ENCODE results near the gene ENHO.
"Not testable (repeated sequence)": the region's sequence is repeated elsewhere in the genome, so short reads cannot be mapped to it uniquely, and the experiment has no call there.

Gene ENHO

DNA sequence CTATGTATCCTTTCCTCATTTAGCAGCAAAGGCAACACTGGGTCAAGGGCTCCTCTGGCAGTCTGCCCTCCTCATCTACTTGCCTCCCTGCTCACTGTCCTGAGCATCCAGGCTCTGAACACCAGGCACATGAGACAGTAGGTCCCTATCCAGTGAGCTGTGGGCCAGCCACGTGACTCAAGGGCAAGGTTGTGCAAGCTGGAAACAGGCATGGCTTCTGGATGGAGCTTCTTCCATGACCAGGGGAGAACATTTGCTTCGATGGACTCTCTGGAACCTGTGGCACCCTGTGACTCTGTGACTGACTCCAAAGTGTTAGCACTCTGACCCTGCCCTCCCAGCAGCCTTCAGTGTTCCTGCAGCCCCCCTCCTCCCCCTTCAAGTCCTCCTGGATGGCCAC lies 31.2 kb downstream of the ENHO start:
- DNase-seq (ENCODE audit: low read depth): no peak
- TF ChIP-seq, protein P1, sequence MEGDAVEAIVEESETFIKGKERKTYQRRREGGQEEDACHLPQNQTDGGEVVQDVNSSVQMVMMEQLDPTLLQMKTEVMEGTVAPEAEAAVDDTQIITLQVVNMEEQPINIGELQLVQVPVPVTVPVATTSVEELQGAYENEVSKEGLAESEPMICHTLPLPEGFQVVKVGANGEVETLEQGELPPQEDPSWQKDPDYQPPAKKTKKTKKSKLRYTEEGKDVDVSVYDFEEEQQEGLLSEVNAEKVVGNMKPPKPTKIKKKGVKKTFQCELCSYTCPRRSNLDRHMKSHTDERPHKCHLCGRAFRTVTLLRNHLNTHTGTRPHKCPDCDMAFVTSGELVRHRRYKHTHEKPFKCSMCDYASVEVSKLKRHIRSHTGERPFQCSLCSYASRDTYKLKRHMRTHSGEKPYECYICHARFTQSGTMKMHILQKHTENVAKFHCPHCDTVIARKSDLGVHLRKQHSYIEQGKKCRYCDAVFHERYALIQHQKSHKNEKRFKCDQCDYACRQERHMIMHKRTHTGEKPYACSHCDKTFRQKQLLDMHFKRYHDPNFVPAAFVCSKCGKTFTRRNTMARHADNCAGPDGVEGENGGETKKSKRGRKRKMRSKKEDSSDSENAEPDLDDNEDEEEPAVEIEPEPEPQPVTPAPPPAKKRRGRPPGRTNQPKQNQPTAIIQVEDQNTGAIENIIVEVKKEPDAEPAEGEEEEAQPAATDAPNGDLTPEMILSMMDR (IDR thresholded peaks at IDR 0.05; ENCODE audit: low read depth, low read length, missing control alignments): no peak
- in situ Hi-C loops (cut with HindIII; ENCODE audit: low sequenced_read_pairs): no loop called here
- H3K4me3 ChIP-seq (ENCODE audit: low read depth, low read length): no peak overlapping the region

DNA sequence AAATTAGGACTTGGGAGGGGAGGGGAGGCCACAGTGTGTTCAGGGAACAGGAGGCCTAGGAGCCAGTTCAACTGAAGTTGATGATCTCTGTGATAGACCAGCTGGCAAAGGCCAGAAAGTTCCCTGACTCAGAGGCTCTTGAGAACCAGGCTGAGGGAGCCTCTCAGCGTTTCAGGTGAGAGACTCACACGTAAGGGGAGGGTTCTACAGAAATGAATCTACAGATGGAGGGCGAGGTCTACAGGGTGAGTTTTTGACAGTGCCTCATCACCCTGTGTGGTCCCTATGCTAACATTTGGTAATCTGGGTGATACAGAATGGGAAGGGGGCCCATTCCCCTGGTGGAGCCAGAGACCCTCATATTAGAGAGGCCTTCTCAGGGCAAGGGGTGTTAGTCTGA lies 32.0 kb downstream of the ENHO start:
- H3K4me3 ChIP-seq (ENCODE audit: low read depth, low read length): no peak overlapping the region
- in situ Hi-C loops (cut with HindIII; ENCODE audit: low sequenced_read_pairs): no loop called here
- no peak for DNase-seq (ENCODE audit: low read depth)
- TF ChIP-seq, protein P1 (IDR thresholded peaks at IDR 0.05; ENCODE audit: low read depth, low read length, missing control alignments): no peak

DNA sequence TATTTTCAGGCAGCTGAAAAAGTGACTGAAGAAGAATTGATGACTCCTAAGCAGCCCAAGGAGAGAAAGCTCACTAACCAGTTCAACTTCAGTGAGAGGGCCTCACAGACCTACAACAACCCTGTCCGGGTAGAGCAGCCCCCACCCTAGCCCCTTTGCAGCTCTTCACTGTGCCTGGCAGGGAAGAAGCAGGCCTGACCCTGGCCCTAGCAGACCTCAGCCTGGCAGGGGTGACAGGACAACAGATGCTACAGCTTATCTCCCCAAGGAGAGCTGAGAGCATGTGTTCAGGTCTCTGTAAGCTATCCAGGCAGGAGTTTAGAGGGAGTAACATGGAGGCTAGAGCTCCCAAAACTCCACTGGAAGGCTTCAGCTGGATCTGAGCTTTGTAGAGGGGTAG lies 32.4 kb downstream of the ENHO start:
- no peak overlapping the region for H3K4me3 ChIP-seq (ENCODE audit: low read depth, low read length)
- TF ChIP-seq, protein P1 (IDR thresholded peaks at IDR 0.05; ENCODE audit: low read depth, low read length, missing control alignments): no peak
- in situ Hi-C loops (cut with HindIII; ENCODE audit: low sequenced_read_pairs): no loop called here
- DNase-seq (ENCODE audit: low read depth): no peak

DNA sequence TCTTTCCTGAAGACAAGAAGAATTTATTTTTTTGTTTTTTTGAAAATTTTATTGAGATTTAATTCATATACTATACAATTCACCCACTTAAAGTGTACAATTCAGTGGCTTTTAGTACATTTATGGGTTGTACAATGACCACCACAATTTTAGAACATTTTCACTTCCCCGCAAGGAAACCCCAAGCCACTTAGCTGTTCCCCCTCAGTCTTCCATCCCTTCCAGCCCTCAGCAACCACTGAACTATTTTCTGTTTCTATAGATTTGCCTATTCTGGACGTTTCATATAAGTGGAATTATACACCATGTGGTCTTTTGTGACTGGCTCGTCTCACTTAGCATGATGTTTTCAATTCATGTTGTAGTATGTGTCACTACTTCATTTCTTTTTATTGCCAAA lies 36.2 kb downstream of the ENHO start:
- DNase-seq (ENCODE audit: low read depth): no peak
- H3K4me3 ChIP-seq (ENCODE audit: low read depth, low read length): no peak overlapping the region
- in situ Hi-C loops (cut with HindIII; ENCODE audit: low sequenced_read_pairs): no loop called here
- TF ChIP-seq, protein P1 (IDR thresholded peaks at IDR 0.05; ENCODE audit: low read depth, low read length, missing control alignments): no peak

DNA sequence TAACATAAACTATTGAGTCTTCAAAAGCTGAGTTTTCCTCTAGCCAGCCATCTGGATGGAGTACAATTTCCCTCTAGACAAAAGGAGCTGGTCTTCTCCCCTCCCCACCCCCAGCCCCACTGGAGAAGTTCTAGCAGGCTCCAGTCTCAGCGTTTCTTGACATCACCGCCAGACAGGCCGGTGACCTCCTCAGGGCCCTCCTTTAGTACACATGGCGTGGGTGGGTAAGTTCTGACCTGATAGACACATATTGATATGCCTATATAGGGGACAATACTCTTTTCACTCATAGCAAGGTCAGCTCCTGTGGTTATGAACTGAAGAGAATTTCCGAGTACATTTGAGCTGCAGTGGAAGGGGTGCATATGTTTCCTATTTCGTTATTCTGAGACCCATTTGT lies 37.0 kb downstream of the ENHO start:
- DNase-seq (ENCODE audit: low read depth): no peak
- TF ChIP-seq, protein P1 (IDR thresholded peaks at IDR 0.05; ENCODE audit: low read depth, low read length, missing control alignments): no peak
- in situ Hi-C loops (cut with HindIII; ENCODE audit: low sequenced_read_pairs): no loop called here
- no peak overlapping the region for H3K4me3 ChIP-seq (ENCODE audit: low read depth, low read length)

DNA sequence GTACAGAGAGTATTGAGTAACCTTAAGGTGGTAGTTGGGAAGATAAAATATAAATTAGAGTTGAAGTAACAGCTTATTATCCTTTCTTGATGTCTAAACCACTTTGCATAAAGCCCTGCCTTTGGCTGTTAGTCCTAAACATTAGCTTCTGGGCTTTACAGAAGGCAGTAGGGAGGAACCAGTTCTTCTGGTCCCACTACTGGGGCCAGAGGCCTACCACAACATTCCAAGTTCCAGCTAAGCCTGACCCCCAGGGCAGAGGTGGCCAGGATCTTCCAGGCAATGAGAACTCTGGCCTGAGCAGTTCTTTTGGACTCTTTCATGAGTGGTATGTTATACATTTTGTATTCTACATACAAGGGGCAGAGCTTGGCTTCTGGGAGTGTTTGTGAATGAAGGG lies 38.1 kb downstream of the ENHO start:
- TF ChIP-seq, protein P1 (IDR thresholded peaks at IDR 0.05; ENCODE audit: low read depth, low read length, missing control alignments): no peak
- in situ Hi-C loops (cut with HindIII; ENCODE audit: low sequenced_read_pairs): no loop called here
- no peak overlapping the region for H3K4me3 ChIP-seq (ENCODE audit: low read depth, low read length)
- DNase-seq (ENCODE audit: low read depth): no peak

DNA sequence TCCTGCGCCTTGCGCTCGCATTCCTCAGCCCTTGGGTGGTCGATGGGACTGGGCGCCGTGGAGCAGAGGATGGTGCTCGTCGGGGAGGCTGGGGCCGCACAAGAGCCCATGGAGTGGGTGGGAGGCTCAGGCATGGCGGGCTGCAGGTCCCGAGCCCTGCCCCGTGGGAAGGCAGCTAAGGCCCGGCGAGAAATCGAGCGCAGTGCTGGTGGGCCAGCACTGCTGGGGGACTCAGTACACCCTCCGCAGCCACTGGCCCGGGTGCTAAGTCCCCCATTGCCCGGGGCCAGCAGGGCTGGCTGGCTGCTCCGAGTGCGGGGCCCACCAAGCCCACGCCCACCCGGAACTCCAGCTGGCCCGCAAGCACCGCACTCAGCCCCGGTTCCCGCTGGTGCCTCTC lies 40.0 kb downstream of the ENHO start:
- DNase-seq (ENCODE audit: low read depth); in situ Hi-C loops (cut with HindIII; ENCODE audit: low sequenced_read_pairs); H3K4me3 ChIP-seq (ENCODE audit: low read depth, low read length): not testable (repeated sequence)

DNA sequence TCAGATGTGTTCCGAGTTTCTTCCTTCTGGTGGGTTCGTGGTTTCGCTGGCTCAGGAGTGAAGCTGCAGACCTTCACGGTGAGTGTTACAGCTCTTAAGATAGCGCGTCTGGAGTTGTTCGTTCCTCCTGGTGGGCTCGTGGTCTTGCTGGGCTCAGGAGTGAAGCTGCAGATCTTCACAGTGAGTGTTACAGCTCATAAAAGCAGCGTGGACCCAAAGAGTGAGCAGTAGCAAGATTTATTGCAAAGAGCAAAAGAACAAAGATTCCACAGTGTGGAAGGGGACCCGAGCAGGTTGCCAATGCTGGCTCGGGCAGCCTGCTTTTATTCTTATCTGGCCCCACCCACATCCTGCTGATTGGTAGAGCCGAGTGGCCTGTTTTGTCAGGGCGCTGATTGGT lies 41.2 kb downstream of the ENHO start:
- DNase-seq (ENCODE audit: low read depth); in situ Hi-C loops (cut with HindIII; ENCODE audit: low sequenced_read_pairs): not testable (repeated sequence)

More for the DNA sequence above, 41.2 kb downstream of the ENHO start:
- not testable (repeated sequence) for H3K4me3 ChIP-seq (ENCODE audit: low read depth, low read length)
